Hair follicle dermal papilla cell (primary cell): ENCODE data around the gene SLX9. TPM values are rescaled to one million over a fixed set of nuclear protein-coding genes. Genes with fewer than 3 reads are reported as not detected.

Experiments used
- total RNA-seq: library from RNA; depleted of rRNA; stranded (reverse); fragments of >200 nt; gene quantifications from 2 replicates; pipeline ENCODE4 v1.2.3, GENCODE V29; 2012

Gene SLX9, protein sequence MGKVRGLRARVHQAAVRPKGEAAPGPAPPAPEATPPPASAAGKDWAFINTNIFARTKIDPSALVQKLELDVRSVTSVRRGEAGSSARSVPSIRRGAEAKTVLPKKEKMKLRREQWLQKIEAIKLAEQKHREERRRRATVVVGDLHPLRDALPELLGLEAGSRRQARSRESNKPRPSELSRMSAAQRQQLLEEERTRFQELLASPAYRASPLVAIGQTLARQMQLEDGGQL
- 9.6 and 14.8 TPM in 2 replicates for total RNA-seq

DNA sequence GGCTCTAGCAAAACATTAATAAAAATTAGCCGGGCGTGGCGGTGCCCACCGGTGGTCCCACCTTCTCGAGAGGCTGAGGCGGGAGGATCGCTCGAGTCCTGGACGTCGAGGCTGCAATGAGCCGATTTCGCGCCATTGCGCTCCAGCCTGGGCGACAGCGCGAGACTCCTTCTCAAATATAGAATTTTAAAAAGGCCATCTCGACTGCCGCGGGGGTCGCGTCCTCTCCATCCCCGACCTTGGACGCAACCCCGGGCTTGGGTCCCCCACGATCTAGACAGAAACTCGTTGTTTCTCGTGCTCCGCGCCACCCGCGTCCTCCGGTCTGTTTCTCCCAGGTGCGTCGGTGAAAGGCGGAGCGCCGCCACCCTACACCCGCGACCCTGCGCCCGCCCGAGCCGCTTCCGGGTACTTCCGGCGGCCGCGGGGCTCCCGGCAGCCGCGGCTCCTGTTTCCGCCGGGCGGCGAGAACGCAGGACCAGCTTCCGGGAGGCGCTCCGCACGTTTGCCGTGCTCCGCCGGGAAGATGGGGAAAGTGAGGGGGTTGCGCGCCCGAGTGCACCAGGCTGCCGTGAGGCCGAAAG lies at the start of gene SLX9:
Gene SLX9, plus strand, starts transcription at position 498 of the 584 bp plus-strand sequence. Its CDS starts 29 bp downstream, at position 527.

DNA sequence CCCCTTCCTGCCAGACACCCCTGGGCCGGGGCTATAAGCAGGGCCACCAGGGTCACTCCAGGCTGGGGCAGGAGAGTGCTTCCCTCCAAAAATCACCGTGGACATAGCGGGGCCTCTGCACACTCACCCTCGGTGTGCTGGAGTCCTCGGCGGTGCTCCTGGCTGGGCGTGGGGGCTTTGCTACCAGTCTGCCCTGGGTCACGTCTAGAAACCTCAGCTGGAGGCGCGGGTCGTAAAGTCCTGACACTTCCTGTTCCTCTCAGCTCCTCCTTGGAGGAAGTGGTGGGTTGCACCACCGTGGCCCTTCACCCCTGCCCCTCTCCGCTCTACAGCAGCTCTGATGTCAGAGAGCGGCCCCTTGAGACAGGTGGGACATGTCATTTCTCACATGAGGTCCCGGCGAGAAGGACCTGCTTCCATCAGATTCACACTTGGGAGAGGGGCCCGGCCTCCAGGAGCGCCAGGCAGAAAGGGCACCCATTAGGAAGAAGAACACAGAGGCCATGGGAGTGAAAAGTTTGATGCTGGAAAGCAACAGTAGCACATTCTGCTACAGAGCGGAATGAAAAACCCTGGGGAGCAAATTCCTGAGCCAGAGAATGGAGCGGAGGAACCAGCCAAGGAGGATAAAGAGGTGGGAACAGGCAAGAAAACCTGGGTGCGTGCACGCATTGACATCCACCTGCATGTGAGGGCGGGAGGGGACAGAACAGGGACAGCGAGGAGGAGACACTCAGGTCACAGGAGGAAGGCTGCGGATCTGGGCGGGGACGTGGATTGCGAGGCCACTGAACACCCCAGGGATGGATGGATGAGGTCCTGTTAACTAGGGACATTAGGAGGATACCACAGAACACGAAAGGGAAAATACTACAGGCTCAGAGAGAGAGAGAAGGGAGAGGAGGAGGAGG lies 18.9 kb upstream of the SLX9 start, which contains the start of gene ITGB2:
Gene ITGB2, minus strand, starts transcription at position 206 of the 911 bp plus-strand sequence. CDS start 10,117 bp downstream, outside the sequence.

Other genes starting within 250 kb of the SLX9 start
- gene KRTAP10-12, start 242.9 kb upstream of the SLX9 start, total RNA-seq = not detected in 2 replicates
- gene TSPEAR, start 228.5 kb upstream of the SLX9 start, total RNA-seq = not detected in 2 replicates
- gene UBE2G2, start 138.2 kb upstream of the SLX9 start, total RNA-seq = 76.5 and 82.9 TPM in 2 replicates
- 108 and 127 TPM in 2 replicates for gene SUMO3, start 122.0 kb upstream of the SLX9 start, total RNA-seq
- gene PTTG1IP, start 66.3 kb upstream of the SLX9 start, total RNA-seq = 288 and 314 TPM in 2 replicates
- gene ITGB2, start 19.1 kb upstream of the SLX9 start, total RNA-seq = 2.1 and 3.4 TPM in 2 replicates
- 20.2 and 28.1 TPM in 2 replicates for gene ADARB1, start 134.6 kb downstream of the SLX9 start, total RNA-seq